K562 (cell line): ENCODE data around the gene CD300E.

Experiments used
- ADNP ChIP-seq: fragments of 200-800 bp; sonication (Bioruptor generic); IDR thresholded peaks from 2 replicates; pipeline ENCODE4 v1.6.1; 2016; ENCODE audit warnings: missing genetic modification characterization, missing compliant biosample characterization
- EGR1 ChIP-seq: fragments of 450-650 bp; conservative IDR thresholded peaks from 2 replicates; pipeline ENCODE4 v1.6.1; 2017; ENCODE audit warnings: mild to moderate bottlenecking
- JUND ChIP-seq, 2 experiments: IDR thresholded peaks; 2 replicates in 1 of 2; 3 replicates in 1 of 2; pipeline ENCODE4 v1.6.1; 2011; ENCODE audit warnings: borderline replicate concordance in 2 of 2, low read depth in 2 of 2, low read length in 2 of 2, improper control_type of control experiment in 1 of 2, missing biosample characterization in 1 of 2, missing genetic modification characterization in 1 of 2, missing genetic modification reagents in 1 of 2
- MYNN ChIP-seq, 2 experiments: sonication (generic); formaldehyde crosslinking in 1 of 2; IDR thresholded peaks; 2 replicates each; pipeline versions ENCODE4 v1.5.0 to v1.6.1; 2016 to 2020; ENCODE audit warnings: antibody characterized with exemption in 1 of 2, missing genetic modification reagents in 1 of 2
- XRCC4 ChIP-seq: IDR thresholded peaks from one replicate; pipeline ENCODE4 v1.6.1; 2011; ENCODE audit not compliant: insufficient read depth, insufficient read length; ENCODE audit errors: extremely low read depth

DNA sequence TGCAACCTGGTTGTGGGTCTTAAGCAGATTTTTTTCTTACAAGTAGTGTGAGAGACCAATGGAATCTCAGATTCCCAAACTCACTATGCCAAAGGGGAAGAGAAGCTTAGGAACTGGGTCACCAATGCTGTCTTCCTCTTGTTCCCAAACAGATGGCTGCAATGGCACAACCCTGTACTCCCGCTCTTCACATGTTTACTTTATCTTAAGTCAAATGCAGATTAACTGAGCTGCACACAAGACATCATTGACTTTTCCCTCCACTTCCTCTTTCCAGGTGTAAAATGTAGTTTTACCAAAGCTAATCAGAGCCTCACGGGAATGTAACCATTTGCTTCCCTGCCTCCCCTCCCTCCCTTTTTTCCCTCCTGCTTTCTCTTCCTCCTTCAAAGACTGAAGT is 14.4 kb upstream of the CD300E start:
- TF ChIP-seq JUND (IDR thresholded peaks at IDR 0.05; ENCODE audit: borderline replicate concordance, low read depth, low read length) (no peak), JUND (tag; IDR thresholded peaks at IDR 0.05; ENCODE audit: borderline replicate concordance, low read depth, low read length) (no peak), MYNN (IDR thresholded peaks at IDR 0.05) (no peak), MYNN (CRISPR knock-in tag; IDR thresholded peaks at IDR 0.05) (no peak), ADNP (no peak), XRCC4 (no peak), EGR1 (no peak)
